Measurements from ENCODE around the gene C4BPA.

C4BPA gene

GRCh38 chr1:207112616-207113296, 8.7 kb downstream of the C4BPA start:
- DNase-seq (ENCODE audit: extremely low read depth in 1 of 2, low read depth in 1 of 2) = no peak

GRCh38 chr1:207115269-207115668, 11.2 kb downstream of the C4BPA start:
- no peak for DNase-seq (ENCODE audit: extremely low read depth in 1 of 2, low read depth in 1 of 2)

GRCh38 chr1:207124389-207124788, 20.4 kb downstream of the C4BPA start:
- no peak for DNase-seq (ENCODE audit: extremely low read depth in 1 of 2, low read depth in 1 of 2)

GRCh38 chr1:207128336-207128921, 24.4 kb downstream of the C4BPA start:
- DNase-seq (ENCODE audit: extremely low read depth in 1 of 2, low read depth in 1 of 2) = no peak

- DNase-seq (ENCODE audit: extremely low read depth in 1 of 2, low read depth in 1 of 2) = no peak
These were observed 25.0 kb downstream of the C4BPA start for GRCh38 chr1:207129053-207129452.

GRCh38 chr1:207130252-207131036, 26.4 kb downstream of the C4BPA start:
- DNase-seq (ENCODE audit: extremely low read depth in 1 of 2, low read depth in 1 of 2) = no peak

GRCh38 chr1:207131163-207131562, 27.1 kb downstream of the C4BPA start:
- no peak for DNase-seq (ENCODE audit: extremely low read depth in 1 of 2, low read depth in 1 of 2)

- no peak for DNase-seq (ENCODE audit: extremely low read depth in 1 of 2, low read depth in 1 of 2)
These were observed 30.5 kb downstream of the C4BPA start for GRCh38 chr1:207134581-207134980.

- no peak for DNase-seq (ENCODE audit: extremely low read depth in 1 of 2, low read depth in 1 of 2)
These were observed 35.6 kb downstream of the C4BPA start for GRCh38 chr1:207139616-207140015.

GRCh38 chr1:207140536-207140935, 36.5 kb downstream of the C4BPA start:
- no peak for DNase-seq (ENCODE audit: extremely low read depth in 1 of 2, low read depth in 1 of 2)

- DNase-seq (ENCODE audit: extremely low read depth in 1 of 2, low read depth in 1 of 2) = no peak
These were observed 41.5 kb downstream of the C4BPA start for GRCh38 chr1:207145401-207146058.

- no peak for DNase-seq (ENCODE audit: extremely low read depth in 1 of 2, low read depth in 1 of 2)
These were observed 47.9 kb downstream of the C4BPA start for GRCh38 chr1:207151920-207152319.

- DNase-seq (ENCODE audit: extremely low read depth in 1 of 2, low read depth in 1 of 2) = no peak
These were observed 48.9 kb downstream of the C4BPA start for GRCh38 chr1:207152792-207153468.

GRCh38 chr1:207155028-207155427, 51.0 kb downstream of the C4BPA start:
- DNase-seq (ENCODE audit: extremely low read depth in 1 of 2, low read depth in 1 of 2) = no peak

- no peak for DNase-seq (ENCODE audit: extremely low read depth in 1 of 2, low read depth in 1 of 2)
These were observed 52.1 kb downstream of the C4BPA start for GRCh38 chr1:207156095-207156494.

GRCh38 chr1:207156826-207157225, 52.8 kb downstream of the C4BPA start:
- no peak for DNase-seq (ENCODE audit: extremely low read depth in 1 of 2, low read depth in 1 of 2)

GRCh38 chr1:207164086-207164485, 60.1 kb downstream of the C4BPA start:
- DNase-seq (ENCODE audit: extremely low read depth in 1 of 2, low read depth in 1 of 2) = no peak

GRCh38 chr1:207172321-207172720, 68.3 kb downstream of the C4BPA start:
- no peak for DNase-seq (ENCODE audit: extremely low read depth in 1 of 2, low read depth in 1 of 2)

- DNase-seq (ENCODE audit: extremely low read depth in 1 of 2, low read depth in 1 of 2) = no peak
These were observed 68.9 kb downstream of the C4BPA start for GRCh38 chr1:207172885-207173284.

GRCh38 chr1:207173396-207173795, 69.4 kb downstream of the C4BPA start:
- no peak for DNase-seq (ENCODE audit: extremely low read depth in 1 of 2, low read depth in 1 of 2)

GRCh38 chr1:207174913-207175312, 70.9 kb downstream of the C4BPA start:
- DNase-seq (ENCODE audit: extremely low read depth in 1 of 2, low read depth in 1 of 2) = no peak
